UCSD-AML1 (cell line): ENCODE data around the gene IAPP.
"Not testable (repeated sequence)": the region's sequence is repeated elsewhere in the genome, so short reads cannot be mapped to it uniquely, and the experiment has no call there.

ENCODE experiments used
- DNase-seq: peaks from one replicate; lab custom pipeline; 2025; ENCODE audit not compliant: unreplicated experiment; lab: John Stamatoyannopoulos, UW

IAPP gene

DNA sequence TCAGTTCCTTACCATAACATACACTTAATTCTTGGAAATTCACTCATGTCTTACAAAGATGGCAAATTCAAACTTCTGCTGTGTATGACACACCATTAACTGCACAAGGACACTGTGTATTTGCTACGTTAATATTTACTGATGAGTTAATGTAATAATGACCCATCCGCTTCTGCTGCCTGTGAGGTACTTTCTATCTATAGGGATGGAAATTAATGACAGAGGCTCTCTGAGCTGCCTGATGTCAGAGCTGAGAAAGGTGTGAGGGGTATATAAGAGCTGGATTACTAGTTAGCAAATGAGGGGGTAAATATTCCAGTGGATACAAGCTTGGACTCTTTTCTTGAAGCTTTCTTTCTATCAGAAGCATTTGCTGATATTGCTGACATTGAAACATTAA is at the start of gene IAPP:
Gene IAPP (plus strand): TSS at position 301 of the 400 bp plus-strand sequence. CDS start 450 bp downstream, outside the sequence.
- DNase-seq = no peak

- no peak for DNase-seq
These were observed 49.0 kb upstream of the IAPP start for GRCh38 chr12:21323736-21324135.

DNA sequence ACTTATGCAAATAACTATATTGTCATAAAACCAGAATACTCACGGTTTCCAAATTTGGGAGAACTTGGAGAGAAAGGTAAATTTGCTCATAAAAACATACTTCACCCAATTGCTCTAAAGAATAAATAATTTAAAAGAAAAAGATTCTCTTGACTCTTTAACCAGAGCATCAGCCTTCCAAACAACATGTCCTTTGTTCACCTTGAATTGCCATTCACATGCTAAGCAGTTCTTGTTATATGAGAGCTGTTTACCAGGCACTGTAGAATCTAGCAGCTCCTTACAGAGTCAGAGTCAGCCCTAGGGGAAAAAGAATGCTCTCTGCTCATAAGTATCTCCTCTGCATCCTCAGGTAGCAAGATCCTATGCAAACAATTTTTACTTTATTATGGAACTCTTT is 48.2 kb upstream of the IAPP start:
- no peak for DNase-seq

DNA sequence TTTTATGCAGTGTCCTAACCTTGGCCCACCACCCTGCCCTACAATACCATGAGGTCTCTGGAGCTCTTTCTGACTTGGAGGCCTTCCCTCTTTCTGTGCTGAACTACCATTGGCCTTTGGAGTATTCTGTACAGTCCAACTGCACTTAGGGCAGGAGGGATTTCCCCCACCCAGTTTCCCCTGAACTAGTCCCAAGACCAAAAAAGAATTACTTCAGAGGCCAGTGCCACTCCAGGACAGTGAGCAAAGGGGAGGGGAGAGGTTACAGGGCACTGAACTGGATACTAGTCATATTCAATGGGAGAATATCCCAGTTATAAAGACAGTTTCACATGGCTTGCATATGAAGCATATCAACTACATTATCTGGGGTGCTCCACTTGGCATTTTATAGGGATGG is 44.1 kb upstream of the IAPP start:
- no peak for DNase-seq

DNA sequence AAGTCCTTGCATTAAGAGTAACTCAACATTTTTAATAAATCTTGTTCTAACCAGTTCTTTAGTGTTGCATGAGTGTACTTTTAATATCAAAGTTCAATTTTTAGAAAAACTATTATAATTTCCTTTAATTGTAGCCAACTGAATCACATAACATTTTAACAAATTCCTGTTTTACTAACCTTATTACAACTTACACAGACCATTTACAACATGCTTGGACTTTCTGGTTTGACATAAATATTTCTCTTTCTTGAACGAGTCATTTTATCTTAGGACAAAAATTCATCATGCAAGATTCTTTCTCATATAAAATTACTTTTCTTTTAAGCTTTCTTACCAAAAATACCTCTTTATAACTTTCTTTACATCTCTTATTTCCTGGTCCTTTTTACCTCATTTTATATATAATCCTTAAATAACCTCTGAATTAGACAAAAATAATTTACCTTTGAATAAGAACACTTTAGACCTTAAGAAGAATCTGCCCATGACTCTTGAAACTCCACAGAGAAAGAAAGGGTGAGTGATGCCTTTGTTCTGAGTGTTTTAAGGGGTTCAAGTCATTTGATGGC is 41.9 kb upstream of the IAPP start:
- no peak for DNase-seq

DNA sequence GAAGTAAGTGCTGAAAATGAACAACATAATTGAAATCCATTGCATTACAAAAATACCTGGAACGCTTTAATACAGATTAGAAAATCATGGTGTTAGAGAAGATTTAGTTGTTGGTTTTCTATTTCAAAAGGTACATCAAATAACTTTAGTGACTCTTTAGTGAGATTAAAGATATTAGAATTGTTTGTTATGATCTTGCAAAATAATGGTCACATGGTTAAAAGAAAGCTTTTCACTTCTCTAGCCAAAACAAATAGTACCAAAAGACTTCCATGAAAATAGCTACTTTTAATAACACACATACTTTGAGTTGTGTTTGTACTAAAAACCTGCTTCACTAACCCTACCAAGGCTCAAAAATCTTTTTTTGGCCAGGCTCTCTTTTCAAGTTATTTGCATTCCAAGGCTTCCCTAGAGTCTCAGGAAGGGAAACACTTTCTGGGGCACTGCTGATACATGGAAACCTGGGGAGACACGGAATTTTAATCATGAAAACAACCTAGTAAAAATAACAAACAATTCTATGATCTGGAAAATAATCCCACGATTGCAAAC is 37.9 kb upstream of the IAPP start, which contains the start of gene SLCO1A2:
Gene SLCO1A2 (minus strand): TSS at position 147 of the 555 bp plus-strand sequence. CDS start 270 bp downstream, outside the sequence.
- no peak for DNase-seq

- DNase-seq = no peak
These were observed 36.0 kb upstream of the IAPP start for GRCh38 chr12:21336656-21337055.

DNA sequence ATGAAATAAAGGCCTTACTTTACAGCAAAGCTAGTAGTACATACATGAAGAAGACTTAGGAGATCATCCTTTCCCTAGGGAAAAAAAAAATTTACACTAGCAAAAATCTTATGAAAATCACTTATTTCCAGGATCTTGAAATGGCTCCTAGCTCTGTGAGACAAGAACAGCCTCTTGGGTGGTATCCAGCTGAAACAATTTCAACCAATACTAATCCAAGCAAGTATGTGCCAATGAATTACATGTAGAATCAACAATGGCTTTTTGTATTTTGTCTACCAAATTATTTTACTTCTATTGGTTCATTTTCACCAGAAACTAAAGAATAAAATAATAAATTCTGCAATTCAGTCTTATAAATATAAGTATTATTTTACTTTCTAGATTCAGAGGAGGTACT is 35.2 kb upstream of the IAPP start:
- DNase-seq = no peak

- DNase-seq = no peak
These were observed 34.5 kb upstream of the IAPP start for GRCh38 chr12:21337959-21338744.

GRCh38 chr12:21339921-21340320 is 32.8 kb upstream of the IAPP start:
- no peak for DNase-seq

GRCh38 chr12:21340403-21340802 is 32.3 kb upstream of the IAPP start:
- no peak for DNase-seq

DNA sequence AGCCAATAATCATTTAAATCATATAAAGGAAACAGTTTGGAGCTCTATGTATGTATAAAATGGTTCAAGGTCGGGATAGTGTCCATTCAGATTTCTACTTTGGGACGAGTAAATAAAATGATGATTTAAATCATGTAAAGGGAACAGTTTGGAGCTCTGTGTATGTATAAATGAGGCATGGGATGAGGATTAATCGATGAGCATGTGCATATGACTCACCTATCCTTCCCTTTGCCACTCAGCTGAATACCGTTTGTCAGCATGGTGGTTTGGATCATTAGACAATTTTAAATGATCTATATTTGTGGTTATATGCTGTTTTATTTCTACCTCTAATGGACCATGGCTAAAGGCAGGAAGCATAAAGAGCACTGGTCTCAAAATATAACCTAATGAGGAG is 30.9 kb upstream of the IAPP start:
- no peak for DNase-seq

- no peak for DNase-seq
These were observed 29.1 kb upstream of the IAPP start for GRCh38 chr12:21343636-21344035.

GRCh38 chr12:21346542-21347205 is 26.0 kb upstream of the IAPP start:
- DNase-seq = no peak

- no peak for DNase-seq
These were observed 21.7 kb upstream of the IAPP start for GRCh38 chr12:21350975-21351374.

GRCh38 chr12:21353487-21353886 is 19.2 kb upstream of the IAPP start:
- no peak for DNase-seq

DNA sequence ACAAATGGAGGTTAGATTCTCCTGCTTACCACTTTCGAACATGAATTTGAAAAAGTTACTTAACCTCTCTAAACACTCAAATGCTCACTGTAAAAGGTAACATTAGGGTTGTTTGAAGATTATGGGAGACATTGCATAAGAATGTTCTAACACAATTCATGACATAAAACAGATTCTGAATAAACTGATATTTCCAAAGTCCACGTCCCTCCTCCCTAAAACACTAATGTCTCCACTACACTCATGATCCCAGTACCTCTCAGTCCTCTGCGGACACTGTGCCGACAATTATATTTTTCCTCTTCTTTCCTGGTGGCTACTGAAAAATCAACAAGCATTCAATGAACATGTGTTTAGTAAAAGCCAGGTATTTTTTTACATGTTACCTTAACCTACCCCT is 18.8 kb upstream of the IAPP start:
- DNase-seq = no peak

DNA sequence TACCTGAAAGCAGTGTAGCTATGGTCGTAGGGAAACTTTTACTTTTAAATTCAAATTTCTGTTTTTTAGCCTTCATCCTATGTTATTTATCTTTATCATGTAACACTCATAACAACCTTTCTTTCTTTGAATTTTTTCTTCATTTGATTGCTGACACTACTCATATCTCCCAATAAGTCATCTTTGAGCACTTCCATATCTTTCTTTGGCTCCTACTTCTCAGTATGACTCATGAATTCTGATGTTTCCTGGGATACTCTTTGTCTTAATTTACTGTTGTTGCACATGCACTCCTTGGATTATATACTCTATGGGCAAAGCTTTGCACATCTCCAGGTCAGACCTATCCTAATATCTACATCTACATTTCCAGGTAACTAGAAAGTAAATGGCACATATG is 18.1 kb upstream of the IAPP start:
- DNase-seq = no peak

- not testable (repeated sequence) for DNase-seq
These were observed 12.1 kb upstream of the IAPP start for GRCh38 chr12:21360632-21361031.

DNA sequence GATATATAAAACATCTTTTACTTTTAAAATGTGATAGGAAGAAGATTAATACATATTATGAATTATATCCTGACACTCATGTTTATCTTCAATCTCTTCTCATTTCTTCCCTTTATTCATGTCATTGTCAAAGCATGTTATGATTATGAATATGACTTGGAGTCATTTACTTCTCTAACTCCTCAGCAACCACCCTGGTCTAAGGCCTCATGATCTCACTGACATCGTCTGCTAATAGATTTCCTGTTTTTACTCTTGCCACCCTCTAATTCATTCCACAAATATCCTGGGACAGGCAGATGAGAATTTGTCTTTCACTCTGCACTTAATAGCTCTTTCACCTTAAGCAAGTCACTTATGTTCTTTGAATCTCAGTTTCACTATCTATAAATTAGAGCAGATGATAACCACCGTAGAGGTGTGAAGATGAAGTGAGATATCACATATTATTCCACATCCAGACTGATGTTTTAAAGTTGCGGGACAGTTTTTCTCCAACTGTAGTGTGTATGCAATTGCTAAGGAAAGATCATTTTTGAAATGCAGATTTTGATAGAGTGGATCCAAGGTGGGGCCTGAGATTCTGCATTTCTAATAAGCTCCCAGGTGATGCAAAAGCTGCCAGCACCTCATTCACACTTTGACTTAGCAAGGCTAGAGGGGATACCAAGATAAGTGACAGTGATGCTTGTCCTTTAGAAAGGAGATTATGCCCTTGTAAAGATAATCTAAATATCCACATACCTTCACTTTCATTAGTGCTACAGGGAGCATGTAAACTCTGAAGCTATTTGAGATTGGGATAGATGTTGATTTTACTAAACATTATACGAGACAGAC is 3.3 kb upstream of the IAPP start:
- no peak for DNase-seq
